HuH-7 (cell line): ENCODE measurements around the gene ADGRL3.
A peak's percentile ranks its signal among the peaks of the same experiment; 100 is the strongest.

Source experiments
- DNase-seq: peaks from one replicate; pipeline ENCODE4 v3.0.0; 2011; ENCODE audit warnings: low spot score

The ADGRL3 gene

DNA sequence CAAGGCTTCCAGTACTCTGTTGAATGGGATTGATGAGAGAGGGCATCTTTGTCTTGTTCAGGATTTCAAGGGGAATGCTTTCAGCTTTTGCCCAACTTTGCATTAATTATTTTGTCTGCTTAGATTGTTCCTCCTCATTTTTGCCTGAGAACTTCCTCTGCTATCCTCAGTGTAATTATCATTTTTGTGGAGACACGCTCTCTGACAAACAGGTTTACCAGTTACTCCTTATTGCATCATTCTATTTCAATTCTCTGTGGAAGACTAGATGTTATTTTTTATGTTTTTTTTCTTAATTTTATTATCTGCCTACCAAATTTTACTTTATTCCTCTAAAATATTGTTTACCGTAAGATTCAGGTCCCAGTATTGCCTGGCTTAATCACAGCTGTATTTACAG lies 349.2 kb downstream of the ADGRL3 start:
- no peak for DNase-seq

DNA sequence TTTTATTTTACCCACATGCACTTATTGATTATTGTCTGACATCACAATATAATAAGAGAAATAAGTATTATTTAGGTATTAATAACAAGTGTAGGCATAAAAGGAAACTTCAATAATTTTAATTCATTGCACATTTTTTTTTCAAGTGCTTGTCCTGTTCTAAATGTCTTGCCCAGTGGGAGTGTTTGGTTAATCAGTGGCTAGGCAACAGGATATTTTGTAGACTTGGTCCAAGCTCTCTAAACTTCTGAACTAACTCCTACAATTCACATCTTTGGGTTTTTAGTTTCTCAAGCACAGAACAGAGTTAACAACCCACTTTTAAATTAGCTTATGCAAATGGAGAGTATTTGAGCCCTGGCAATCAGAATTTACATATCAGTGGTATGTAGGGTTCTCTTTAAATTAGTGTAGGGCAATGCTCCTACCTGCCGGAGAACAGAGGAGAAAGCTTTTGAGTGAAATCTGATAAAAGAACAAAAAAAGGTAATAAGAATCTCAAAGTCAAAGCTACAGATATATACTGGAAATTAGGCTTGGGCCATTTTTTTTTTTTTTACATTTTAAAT lies 353.5 kb downstream of the ADGRL3 start:
- no peak for DNase-seq

DNA sequence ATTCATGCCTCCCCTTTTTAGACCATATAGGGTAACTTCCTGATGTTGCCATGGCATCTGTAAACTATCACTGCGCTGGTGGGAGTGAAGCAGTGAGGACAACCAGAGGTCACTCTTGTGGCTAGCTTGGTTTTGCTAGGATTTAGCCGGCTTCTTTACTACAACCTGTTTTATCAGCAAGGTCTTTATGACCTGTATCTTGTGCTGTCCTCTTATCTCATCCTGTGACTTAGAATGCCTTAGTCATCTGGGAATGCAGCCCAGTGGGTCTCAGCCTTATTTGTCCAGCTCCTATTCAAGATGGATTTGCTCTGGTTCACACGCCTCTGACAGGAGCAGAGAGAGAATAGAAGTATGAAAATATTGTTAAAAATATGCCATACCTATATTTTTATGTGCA lies 355.7 kb downstream of the ADGRL3 start:
- DNase-seq, result no peak

DNA sequence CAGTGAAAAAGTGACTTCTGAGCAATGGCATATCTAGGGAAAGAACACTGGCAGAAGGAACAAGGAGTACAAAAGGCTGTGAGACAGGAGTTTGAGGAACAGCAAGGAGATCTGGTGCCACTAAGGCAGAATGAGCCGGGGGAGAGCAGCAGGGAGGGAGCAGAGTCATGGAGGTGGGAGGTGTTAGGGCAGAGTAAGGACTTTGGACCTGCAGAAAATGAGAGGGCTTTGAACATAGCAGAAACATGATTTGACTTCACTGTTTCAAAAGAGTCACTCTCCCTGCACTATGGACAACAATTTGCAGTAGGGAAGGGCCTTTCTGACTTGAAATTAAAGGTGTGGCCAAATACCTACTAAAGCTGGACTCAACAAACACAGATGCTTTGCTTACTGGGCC lies 356.2 kb downstream of the ADGRL3 start:
- DNase-seq, result no peak

DNA sequence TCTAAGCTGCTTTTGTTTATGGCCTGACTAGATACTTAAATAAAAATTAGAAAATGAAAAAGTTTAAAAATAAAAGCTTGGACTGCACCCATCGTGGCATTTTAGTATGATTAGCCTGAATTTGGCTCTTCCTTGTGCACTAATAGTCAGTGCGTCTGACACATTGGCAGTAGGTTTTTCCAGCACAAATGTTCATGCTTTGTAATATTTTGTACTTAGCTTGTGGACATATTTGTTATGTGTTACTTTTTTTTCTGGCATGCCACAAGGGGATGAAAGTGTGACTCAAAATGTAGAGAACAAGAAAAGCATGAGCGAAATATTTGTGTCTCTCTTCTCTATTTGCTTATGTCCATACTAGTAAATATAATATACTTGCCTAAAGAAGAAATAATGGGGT lies 359.3 kb downstream of the ADGRL3 start:
- no peak for DNase-seq

DNA sequence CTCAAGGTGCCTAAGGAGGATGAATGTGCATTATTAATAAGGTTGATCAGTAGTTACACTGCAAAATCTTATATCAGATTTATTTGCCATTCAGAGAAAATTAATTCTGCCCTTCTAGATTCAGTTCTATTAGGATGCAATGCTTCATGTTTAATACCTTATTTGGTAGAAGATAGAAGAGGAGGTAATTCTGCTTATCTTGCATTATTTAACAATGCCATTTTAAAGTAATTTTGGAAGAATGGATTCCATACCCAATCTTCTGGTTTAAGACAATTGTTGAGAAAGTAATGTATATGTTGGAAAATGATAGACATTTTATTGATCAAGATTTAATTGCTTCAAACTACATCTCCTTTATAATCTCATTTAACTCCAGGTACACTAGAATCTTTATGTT lies 360.9 kb downstream of the ADGRL3 start:
- no peak for DNase-seq

DNA sequence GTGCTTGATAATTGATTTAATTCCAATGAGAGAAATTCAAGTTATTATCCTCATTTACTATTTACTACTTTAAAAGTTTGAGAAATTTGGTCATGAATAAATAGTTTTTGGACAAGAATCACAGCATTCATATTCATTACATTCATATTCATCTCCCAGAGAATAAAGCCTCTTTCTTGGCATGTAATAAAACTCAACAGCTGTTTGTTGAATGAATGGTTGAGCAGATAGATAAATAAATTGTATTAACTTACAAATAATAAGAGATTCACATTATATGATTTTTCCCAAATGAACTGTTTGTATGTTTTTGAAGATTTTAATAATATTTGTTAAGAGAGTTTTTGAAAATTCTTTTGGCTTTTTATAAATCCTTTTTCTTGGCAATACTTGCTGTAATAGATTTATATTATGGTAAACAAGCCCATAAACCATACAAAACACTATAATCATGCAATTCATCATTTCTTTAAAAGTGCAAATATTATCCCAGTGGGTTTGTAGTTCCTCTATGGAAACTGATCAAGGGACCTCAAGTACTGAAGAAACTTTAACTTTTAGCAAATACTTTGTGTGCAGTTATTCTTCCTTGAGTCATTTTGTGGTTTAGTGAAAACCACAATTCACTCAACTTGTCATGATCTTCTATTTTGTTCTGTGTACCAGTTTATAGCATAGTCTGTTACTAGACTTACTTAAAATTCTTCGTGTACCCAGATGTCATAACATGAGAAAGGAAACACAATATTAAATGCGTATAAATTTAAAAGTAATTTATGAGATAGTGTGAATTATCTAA lies 371.8 kb downstream of the ADGRL3 start:
- DNase-seq, result no peak

DNA sequence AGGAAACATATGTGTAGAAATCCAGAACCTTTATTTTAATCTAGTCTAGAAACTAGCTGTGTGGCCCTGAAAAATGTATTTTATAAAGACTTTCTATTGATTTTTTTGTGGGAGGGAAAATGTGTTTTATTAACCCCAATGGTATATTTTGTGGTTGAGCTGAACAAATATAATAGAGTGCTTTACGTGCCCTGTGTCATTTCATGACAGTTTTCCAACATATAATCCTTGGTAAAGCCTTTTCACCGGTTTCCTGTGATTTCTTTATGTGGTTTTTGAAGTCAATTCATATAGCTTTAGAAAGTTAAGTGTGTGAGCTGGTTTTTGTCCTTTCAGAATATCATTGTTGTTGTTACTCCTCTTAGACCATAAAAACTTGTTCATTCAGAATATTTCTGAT lies 375.7 kb downstream of the ADGRL3 start:
- DNase-seq, result no peak

DNA sequence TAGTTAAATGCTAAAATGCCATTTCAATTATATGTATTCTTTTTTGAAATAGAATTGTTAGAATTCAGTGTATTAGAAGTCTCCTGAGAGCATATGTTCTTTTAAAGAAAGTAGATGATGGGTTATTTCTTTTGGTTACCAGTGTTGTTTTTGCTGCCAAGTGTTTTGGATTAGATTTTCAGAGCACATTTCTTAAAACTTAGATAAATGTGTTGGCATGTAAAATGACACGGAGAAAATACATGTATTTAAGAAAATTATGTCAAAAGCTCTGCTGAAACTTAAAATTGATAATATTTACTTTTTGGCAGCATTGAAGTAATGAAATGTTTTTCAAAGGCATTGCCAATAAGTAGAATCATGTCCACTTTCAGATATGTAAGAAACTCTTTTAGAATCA lies 379.7 kb downstream of the ADGRL3 start:
- DNase-seq, result no peak

DNA sequence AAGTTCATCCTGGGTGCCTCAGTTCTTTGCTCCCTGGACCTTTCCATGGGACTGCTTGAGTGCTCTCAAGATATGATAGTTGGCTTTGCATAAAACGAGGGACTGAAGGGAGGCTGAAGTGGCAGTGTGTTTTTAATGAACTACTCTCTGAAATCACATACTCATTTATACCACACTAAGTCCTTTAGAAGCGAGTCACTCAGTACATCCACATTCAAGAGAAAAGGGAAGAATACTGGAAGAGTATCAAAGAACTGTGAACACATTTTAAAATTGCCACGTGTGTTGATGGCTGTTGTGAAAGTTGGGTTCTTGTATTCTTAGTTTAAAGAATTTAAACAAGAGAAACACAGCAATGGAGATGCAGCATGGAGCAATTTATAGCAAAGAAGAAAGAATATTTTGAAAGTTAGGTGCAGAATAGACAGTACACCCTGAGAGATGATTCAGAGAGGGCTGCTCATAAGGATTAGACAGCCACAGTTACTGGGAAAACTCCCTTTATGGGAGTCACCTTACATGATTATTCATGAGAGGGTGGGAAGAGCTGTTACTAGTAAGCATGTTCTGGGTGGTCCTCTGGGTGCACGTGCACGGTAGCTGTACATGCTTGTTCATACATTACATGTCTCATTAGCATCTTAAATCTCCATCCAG lies 380.7 kb downstream of the ADGRL3 start:
- no peak for DNase-seq

DNA sequence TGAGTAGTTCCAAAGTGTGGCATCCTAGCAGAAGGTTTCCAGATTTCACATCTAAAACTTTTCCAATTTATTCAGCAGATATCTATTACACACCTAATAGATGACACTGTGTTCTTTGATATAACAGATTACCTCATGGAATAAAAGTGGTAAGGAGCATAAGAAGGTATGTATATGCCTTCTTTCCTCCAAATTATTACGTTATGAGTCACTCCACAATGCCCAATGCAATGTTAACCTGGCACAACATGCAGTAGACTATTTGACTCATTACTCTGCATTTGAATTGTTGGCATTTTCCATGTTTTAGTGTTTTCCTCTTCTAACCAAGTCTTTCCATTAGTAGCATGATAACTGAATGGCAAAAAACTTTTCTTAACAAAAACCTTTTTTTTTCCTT lies 383.6 kb downstream of the ADGRL3 start:
- no peak for DNase-seq

DNA sequence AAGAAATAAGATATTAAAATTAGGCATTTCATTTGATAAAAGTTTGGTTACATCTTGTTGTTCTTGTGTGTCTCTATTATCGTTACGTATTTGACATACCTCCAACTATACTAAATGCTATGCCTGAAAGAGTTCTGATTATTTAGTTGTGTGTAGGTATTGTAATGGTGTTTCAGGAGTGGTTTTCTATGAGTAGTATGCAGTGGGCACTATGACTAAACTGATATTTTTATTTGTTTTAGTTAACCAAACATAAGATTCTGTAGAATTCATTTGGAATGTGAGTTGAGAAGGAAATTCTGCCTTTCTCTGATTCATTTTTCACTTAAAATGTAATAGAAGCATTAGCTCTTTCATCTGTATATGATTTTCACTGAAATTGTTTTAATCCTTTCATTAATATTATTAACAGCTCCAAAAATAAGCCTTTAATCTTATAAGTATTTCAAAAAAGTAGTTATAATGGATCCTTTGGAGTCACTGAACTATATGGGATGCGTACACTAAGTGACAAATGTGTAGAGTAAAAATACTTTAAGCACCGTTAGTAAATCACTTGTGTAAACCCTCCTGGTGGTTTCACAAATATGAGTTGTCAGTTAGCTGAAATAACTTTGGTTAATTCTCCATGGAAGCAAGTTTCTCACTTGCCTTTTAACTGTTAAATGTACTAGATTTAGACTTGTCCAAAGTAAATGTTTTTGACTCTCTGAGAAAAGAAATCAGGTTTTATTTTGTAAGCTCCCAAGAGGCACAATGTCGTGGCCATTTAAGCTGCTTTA lies 388.7 kb downstream of the ADGRL3 start:
- no peak for DNase-seq

DNA sequence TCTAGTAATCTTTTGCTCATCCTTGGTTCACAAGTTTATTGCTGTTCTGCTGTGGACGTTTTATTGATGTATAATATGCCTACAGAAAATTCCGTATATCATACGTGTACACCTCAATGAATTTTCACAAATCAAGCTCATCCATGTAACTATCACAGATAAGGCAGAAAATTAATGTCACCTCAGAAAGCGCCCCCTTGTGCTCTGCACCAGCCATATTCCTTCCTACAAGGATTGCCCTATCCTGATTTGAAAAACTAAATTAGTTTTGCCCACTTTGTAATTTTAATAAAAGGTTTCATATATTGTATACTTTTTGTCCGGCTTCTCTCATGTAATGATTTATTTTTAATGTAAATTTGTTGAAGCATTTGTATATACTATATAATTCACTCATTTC lies 390.8 kb downstream of the ADGRL3 start:
- DNase-seq, result no peak

DNA sequence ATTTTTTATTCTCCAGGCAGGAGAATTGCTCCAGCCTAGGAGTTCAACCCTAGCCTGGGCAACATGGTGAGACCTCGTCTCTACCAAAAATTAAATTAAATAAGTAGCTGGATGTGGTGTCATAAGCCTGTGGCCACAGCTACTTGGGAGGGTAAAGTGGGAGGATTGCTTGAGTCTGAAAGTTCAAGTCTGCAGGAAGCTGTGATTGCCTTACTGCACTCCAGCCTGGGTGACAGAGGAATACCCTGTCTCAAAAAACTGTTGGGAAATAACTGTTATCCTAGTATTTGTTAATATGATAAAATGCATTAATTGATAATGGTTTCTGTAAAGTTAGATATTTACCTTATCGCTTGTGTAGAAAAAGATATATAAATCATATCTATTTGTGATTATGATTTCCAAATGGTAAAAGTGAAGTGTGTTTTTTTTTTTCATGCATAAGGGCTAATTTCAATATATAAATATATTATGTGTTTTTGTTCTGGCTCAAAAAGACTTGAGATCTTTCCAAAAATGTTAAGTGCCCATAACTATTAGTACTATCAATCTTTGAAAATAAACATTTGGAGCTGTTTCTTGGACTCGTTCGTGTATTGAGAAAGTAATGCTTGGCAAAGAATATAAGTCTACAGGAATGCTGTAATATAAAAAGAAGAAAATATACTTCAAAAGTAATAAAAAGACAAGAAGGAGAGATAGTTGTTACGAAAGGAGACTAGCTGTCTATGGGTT lies 396.6 kb downstream of the ADGRL3 start:
- DNase-seq, result no peak

DNA sequence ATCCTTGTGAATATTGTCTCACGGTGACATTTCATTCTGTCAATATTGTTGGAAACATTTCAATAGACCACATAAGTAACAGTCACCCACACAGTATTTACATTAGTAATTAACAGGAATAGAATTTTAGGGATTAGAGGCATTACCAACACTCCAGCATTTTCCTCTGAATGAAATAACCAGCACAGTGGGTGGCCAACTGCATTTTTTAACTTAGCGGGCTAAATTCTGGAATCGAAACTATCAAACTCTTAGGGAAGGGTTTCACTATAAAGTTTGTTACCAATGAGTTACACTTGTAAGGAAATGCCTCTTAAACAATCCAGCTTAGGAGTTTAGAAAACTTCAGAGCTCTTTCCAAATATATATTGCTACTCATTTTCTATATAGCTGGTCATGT lies 403.0 kb downstream of the ADGRL3 start:
- no peak for DNase-seq

DNA sequence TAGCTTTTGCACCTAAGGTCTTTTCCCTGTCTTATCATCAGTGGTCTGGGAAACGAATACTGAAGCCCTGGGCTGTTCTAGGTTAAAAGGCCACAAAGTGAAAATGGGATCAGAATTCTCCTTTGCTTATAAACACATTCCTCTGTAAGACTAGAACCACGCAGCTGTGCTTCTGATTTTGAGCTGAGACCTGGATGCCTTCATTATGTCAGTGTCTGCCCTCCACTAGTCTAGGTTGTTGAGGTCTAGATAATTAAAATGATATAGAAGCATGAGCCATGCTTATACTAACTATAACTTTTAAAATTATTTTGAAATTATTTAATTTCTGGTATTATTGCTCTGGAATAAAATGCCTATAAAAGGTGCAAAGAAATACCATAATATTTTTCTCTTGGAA lies 403.9 kb downstream of the ADGRL3 start:
- DNase-seq, result no peak

DNA sequence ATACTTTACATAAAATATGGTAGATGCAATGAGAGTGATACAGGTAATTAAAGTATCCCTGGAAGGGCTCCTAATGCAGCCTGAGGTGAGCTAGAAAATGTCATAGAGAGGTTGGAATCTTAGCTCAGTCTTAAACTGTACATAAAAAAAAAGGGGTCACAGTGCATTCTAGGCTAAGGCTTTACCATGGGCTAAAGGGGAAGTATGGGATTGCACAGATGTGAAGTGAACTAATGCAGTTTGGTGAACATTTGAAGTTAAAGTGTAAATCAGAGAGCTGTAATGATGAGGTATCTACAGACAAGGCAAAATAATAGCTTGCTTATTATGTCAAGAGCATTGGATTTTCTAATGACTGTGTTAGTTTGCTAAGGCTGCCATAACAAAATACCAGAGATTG lies 405.9 kb downstream of the ADGRL3 start:
- no peak for DNase-seq

DNA sequence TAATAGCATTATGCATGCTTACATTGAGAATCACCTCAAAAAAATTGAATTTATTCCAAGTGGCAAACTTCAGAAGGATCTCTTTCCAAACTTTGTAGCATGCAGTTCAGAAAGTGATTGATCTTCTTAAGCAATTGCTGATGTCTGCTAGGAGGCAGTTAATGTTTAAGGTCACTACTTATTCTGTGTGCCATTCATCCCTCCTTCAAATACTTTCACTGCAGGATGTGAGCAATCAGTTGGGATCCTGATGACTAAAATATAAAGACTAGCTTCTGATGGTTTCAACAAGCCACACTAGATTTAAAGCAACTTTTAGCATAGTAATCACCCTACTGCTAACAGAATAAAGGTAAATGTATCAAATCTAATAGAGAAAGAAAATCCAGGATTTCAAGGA lies 414.1 kb downstream of the ADGRL3 start:
- DNase-seq, result no peak

DNA sequence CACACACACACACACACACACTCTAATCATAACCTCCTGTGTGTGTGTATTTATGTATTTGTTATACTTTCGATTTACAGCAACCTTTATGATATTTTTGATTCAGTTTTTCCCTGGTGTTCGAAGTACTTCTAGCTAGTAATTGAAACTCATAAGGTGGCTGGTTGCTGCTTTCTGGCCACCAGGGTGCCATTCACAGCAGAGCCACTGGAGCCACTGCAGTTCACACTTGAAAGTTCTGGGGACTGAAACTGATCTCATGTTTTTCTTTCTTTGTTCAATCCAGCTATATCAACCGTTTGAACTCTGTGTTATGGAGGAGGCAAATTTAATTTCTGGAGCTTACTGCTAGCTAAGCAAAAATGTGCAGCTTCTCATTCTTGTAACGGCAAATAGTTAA lies 419.4 kb downstream of the ADGRL3 start:
- peak; percentile 8 for DNase-seq

DNA sequence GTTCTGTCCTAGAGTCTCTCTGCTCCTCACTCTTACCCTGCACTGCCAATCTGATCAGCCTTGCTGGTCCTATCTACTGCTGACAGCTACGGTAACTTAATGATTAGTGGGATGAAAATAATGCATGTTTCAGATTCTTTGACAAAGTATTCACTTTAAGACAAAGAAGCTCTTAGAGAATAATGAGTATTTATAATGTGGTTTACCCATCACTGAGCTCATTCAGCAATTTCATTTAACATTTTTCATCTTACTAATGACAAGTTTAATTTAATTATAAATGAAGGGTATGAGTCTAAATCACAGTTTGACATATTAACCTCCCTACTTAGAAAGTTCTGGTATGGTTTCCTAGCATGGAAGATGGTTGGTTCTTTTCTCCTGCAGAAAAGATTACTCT lies 428.2 kb downstream of the ADGRL3 start:
- DNase-seq, result no peak

DNA sequence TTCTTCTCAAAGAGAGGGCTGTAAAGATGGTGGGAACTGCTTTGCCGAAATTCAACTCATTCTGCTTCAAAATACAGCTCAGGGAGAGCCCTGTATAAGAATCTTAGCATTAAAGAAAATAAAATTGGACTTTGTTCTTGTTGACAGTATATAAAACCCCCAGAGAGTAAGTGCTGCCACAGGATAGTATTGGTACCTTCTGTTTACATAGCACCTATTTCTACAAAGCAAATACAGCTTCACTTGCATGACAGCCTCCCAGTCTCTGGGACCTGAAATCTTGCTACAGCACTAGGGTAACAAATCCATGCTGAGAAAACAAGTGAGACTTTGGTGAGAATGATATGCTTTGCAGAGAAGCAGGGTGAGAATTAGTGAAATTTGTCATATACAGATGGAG lies 428.6 kb downstream of the ADGRL3 start:
- no peak for DNase-seq

DNA sequence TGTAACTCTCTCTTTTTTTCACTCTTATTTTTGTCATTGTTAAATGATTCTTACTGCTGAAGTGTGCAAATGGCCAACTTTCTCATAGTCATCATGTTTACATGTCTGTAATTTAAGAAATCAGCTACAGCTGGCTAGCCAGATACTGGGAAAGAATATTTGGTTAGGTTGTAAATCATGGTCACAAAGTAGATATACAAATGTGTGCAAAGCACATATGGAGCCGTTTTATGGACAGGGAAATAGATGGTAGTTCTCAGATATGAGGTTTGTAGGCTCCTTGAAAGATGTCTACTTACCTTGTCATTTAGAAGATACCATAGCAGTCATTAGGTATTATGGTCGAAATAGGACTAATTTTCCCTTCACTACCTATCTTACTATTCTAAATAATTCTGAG lies 430.4 kb downstream of the ADGRL3 start:
- DNase-seq, result no peak
